HG03521 (cell line): ENCODE data around the gene MIGA1.
"Not testable (repeated sequence)": the region's sequence is repeated elsewhere in the genome, so short reads cannot be mapped to it uniquely, and the experiment has no call there.

ENCODE experiments used
- ATAC-seq: cut with Tn5 transposase; IDR thresholded peaks from one replicate; pipeline ENCODE4 v1.9.1; 2021; ENCODE audit warnings: mild to moderate bottlenecking, moderate library complexity; ENCODE audit not compliant: unreplicated experiment

The MIGA1 gene

GRCh38 chr1:77796695-77797405 is 17.4 kb downstream of the MIGA1 start:
- ATAC-seq, result no peak

- no peak for ATAC-seq
These were observed 18.5 kb downstream of the MIGA1 start for GRCh38 chr1:77797991-77798390.

- ATAC-seq, result no peak
These were observed 22.6 kb downstream of the MIGA1 start for GRCh38 chr1:77802026-77802425.

GRCh38 chr1:77803371-77803770 is 23.9 kb downstream of the MIGA1 start:
- no peak for ATAC-seq

GRCh38 chr1:77809787-77810462 is 30.5 kb downstream of the MIGA1 start:
- not testable (repeated sequence) for ATAC-seq

GRCh38 chr1:77811589-77811988 is 32.1 kb downstream of the MIGA1 start:
- ATAC-seq, result not testable (repeated sequence)

- no peak for ATAC-seq
These were observed 38.1 kb downstream of the MIGA1 start for GRCh38 chr1:77817368-77818209.

- ATAC-seq, result no peak
These were observed 40.7 kb downstream of the MIGA1 start for GRCh38 chr1:77820121-77820520.

- ATAC-seq, result no peak
These were observed 44.6 kb downstream of the MIGA1 start for GRCh38 chr1:77824079-77824478.

- no peak for ATAC-seq
These were observed 45.2 kb downstream of the MIGA1 start for GRCh38 chr1:77824694-77825093.

GRCh38 chr1:77825131-77825709 is 45.8 kb downstream of the MIGA1 start:
- no peak for ATAC-seq

GRCh38 chr1:77826851-77827250 is 47.4 kb downstream of the MIGA1 start:
- not testable (repeated sequence) for ATAC-seq

GRCh38 chr1:77828098-77828497 is 48.6 kb downstream of the MIGA1 start:
- ATAC-seq, result peak; percentile 59

GRCh38 chr1:77829851-77830250 is 50.4 kb downstream of the MIGA1 start:
- ATAC-seq, result no peak

GRCh38 chr1:77830946-77831345 is 51.5 kb downstream of the MIGA1 start:
- no peak for ATAC-seq

GRCh38 chr1:77831566-77831965 is 52.1 kb downstream of the MIGA1 start:
- ATAC-seq, result no peak

- ATAC-seq, result no peak
These were observed 52.7 kb downstream of the MIGA1 start for GRCh38 chr1:77831976-77832711.

GRCh38 chr1:77832901-77833300 is 53.5 kb downstream of the MIGA1 start:
- ATAC-seq, result no peak

GRCh38 chr1:77833521-77834100 is 54.2 kb downstream of the MIGA1 start:
- ATAC-seq, result no peak

- ATAC-seq, result no peak
These were observed 55.4 kb downstream of the MIGA1 start for GRCh38 chr1:77834771-77835334.
